ENCODE data around the gene ZBTB46.

GRCh38 chr20:63769891-63770474 lies 61.1 kb downstream of the ZBTB46 start:
- TF ChIP-seq CTCF (IDR thresholded peaks at IDR 0.05; ENCODE audit: borderline replicate concordance, extremely low read depth, low read length, poor library complexity, severe bottlenecking) (no peak), EZH2 (IDR thresholded peaks at IDR 0.05; ENCODE audit: borderline replicate concordance, low read depth, low read length, severe bottlenecking) (no peak)

All from DND-41 (cell line).